Measurements from ENCODE around the gene OR52M1. TPM values are rescaled to one million over a fixed set of nuclear protein-coding genes. Genes with fewer than 3 reads are reported as not detected.

The OR52M1 gene
- total RNA-seq, 1 experiment from 2014 or later = not detected

- ChIA-PET RAD21 (ENCODE audit: low non-redundant PET in 1 of 2, low total read pairs in 2 of 2, uncharacterized antibody in 2 of 2, unreplicated experiment in 2 of 2) (no interaction called here), POLR2A (no interaction called here)
Measured at GRCh38 chr11:4508886-4509285, 36.1 kb upstream of the OR52M1 start.

More at GRCh38 chr11:4508886-4509285, 36.1 kb upstream of the OR52M1 start:
- BruUV-seq (replicated peaks) = no TSS peak
- Histone ChIP-seq H3K4me3 (replicated peaks in 1 of 2; ENCODE audit: low read depth in 1 of 2, low read length in 2 of 2) (no peak overlapping the region), H3K4me2 (ENCODE audit: low read length) (no peak overlapping the region), H4K20me1 (ENCODE audit: insufficient read depth) (no peaks in the 10 kb centered on the region), H3K36me3 (ENCODE audit: control insufficient read depth in 1 of 2, insufficient read depth in 2 of 2, low read length in 2 of 2) (no peaks in the 10 kb centered on the region), H2AFZ (ENCODE audit: low read depth, low read length, poor library complexity, severe bottlenecking) (no peak overlapping the region), H3K79me2 (ENCODE audit: insufficient read depth, low read length) (no peaks in the 10 kb centered on the region), H3K4me1 (ENCODE audit: control insufficient read depth in 1 of 2, insufficient read depth in 2 of 2, low read length in 2 of 2) (no peaks in the 10 kb centered on the region), H3K9me3 (ENCODE audit: control insufficient read depth in 1 of 2, insufficient read depth in 1 of 2, low read depth in 1 of 2, low read length in 2 of 2) (no peaks in the 10 kb centered on the region), H3K9ac (ENCODE audit: low read length) (no peak overlapping the region), H3K9me2 (ENCODE audit: insufficient read depth) (no peaks in the 10 kb centered on the region), H3K27ac (ENCODE audit: low read depth, low read length) (no peak overlapping the region), H3K27me3 (ENCODE audit: insufficient read depth, low read length) (peaks cover 67% of the 10 kb centered on the region)
- ATAC-seq (no peak), DNase-seq (ENCODE audit: low read depth, low spot score) (no peak)
- intact Hi-C loops (cut with micrococcal nuclease) = no loop called here
- CTCF ChIA-PET = no interaction called here
- TF ChIP-seq POLR2A (IDR thresholded peaks at IDR 0.05; ENCODE audit: borderline replicate concordance, extremely low read depth, insufficient read depth, insufficient read length) (no peak), ZNF274 (IDR thresholded peaks at IDR 0.05; ENCODE audit: low read depth, low read length) (no peak), TCF7L2 (IDR thresholded peaks at IDR 0.05; ENCODE audit: borderline replicate concordance, extremely low read depth, insufficient read depth, insufficient read length) (no peak), YY1 (IDR thresholded peaks at IDR 0.05; ENCODE audit: extremely low read depth, insufficient replicate concordance, low read depth, low read length) (no peak), SIN3A (IDR thresholded peaks at IDR 0.05; ENCODE audit: low read depth) (no peak), CTCF (IDR thresholded peaks at IDR 0.05 in 2 of 3, conservative IDR thresholded peaks at IDR 0.05 in 1 of 3; ENCODE audit: borderline replicate concordance in 1 of 3, insufficient read depth in 1 of 3, low read depth in 2 of 3, low read length in 2 of 3) (no peak), RAD21 (IDR thresholded peaks at IDR 0.05; ENCODE audit: low read depth) (no peak), ATF3 (IDR thresholded peaks at IDR 0.05) (no peak)
